HEK293 (cell line): ENCODE data around the gene MPZL1.

Source experiments
- CTCF ChIA-PET: fragments of 350-600 bp; formaldehyde crosslinking; extraction: SDS; loops from one replicate; lab custom pipeline; 2021; ENCODE audit warnings: antibody characterized with exemption; lab: Yijun Ruan, JAX
- POLR2A ChIA-PET: fragments of 300-600 bp; formaldehyde crosslinking; extraction: SDS; loops from one replicate; lab custom pipeline; 2020; ENCODE audit warnings: antibody characterized with exemption, inconsistent platforms; lab: Yijun Ruan, JAX
- H3K27ac ChIP-seq: fragments of 200-500 bp; sonication (Bioruptor generic); 2 replicates; pipeline ENCODE4 v1.5.1; 2014; ENCODE audit warnings: low read depth, low read length, control low read depth, inconsistent platforms; ENCODE audit errors: extremely low read depth
- H3K36me3 ChIP-seq, 2 experiments: fragments of 200-500 bp in 1 of 2; sonication (Bioruptor generic) in 1 of 2; 1 replicate in 1 of 2; 2 replicates in 1 of 2; pipeline ENCODE4 v1.5.1; 2014 to 2017; ENCODE audit warnings: inconsistent platforms in 2 of 2, low read length in 2 of 2; ENCODE audit not compliant: control insufficient read depth in 2 of 2, insufficient read depth in 1 of 2
- H3K4me1 ChIP-seq: fragments of 200-500 bp; sonication (Bioruptor generic); 2 replicates; pipeline ENCODE4 v1.5.1; 2014; ENCODE audit warnings: mild to moderate bottlenecking, low read length, inconsistent platforms; ENCODE audit not compliant: control insufficient read depth, insufficient read depth
- H3K4me3 ChIP-seq: 2 replicates; pipeline ENCODE4 v1.5.1; 2011; ENCODE audit warnings: low read depth, mild to moderate bottlenecking, control low read depth, low read length, moderate library complexity
- H3K9me3 ChIP-seq: fragments of 200-500 bp; sonication (Bioruptor generic); 2 replicates; pipeline ENCODE4 v1.5.1; 2014; ENCODE audit warnings: low read depth, low read length, inconsistent platforms; ENCODE audit not compliant: control insufficient read depth, insufficient read depth
- GLI2 ChIP-seq: fragments of 450-650 bp; formaldehyde crosslinking; IDR thresholded peaks from 2 replicates; pipeline ENCODE4; 2017; ENCODE audit warnings: missing biosample characterization, missing genetic modification characterization, low read depth, borderline replicate concordance
- KLF17 ChIP-seq: fragments of 450-650 bp; formaldehyde crosslinking; IDR thresholded peaks from 2 replicates; pipeline ENCODE4 v1.5.1; 2016; ENCODE audit warnings: missing biosample characterization, missing genetic modification characterization
- OSR2 ChIP-seq: fragments of 450-650 bp; formaldehyde crosslinking; IDR thresholded peaks from 2 replicates; pipeline ENCODE4 v1.5.1; 2016; ENCODE audit warnings: missing biosample characterization, missing genetic modification characterization
- SETDB1 ChIP-seq: IDR thresholded peaks from one replicate; pipeline ENCODE4 v1.6.1; 2017; ENCODE audit warnings: mild to moderate bottlenecking, low read length, moderate library complexity, mixed read lengths; ENCODE audit not compliant: insufficient read length
- SP2 ChIP-seq: fragments of 450-650 bp; formaldehyde crosslinking; IDR thresholded peaks from 2 replicates; pipeline ENCODE4 v1.5.1; 2016; ENCODE audit warnings: missing biosample characterization, missing genetic modification characterization
- YY1 ChIP-seq: fragments of 450-650 bp; formaldehyde crosslinking; IDR thresholded peaks from 2 replicates; pipeline ENCODE4 v1.5.1; 2018; ENCODE audit warnings: missing biosample characterization, missing genetic modification characterization
- ZEB2 ChIP-seq: fragments of 450-650 bp; formaldehyde crosslinking; IDR thresholded peaks from 2 replicates; pipeline ENCODE4 v1.5.1; 2016; ENCODE audit warnings: missing biosample characterization, missing genetic modification characterization
- ZNF121 ChIP-seq: fragments of 450-650 bp; formaldehyde crosslinking; IDR thresholded peaks from 2 replicates; pipeline ENCODE4 v1.5.1; 2016; ENCODE audit warnings: missing biosample characterization, missing genetic modification characterization
- ZNF175 ChIP-seq: fragments of 450-650 bp; formaldehyde crosslinking; IDR thresholded peaks from 2 replicates; pipeline ENCODE4 v1.5.1; 2016; ENCODE audit warnings: missing biosample characterization, missing genetic modification characterization
- ZNF211 ChIP-seq: fragments of 450-650 bp; formaldehyde crosslinking; IDR thresholded peaks from 2 replicates; pipeline ENCODE4 v1.5.1; 2016; ENCODE audit warnings: low read depth, missing biosample characterization, missing genetic modification characterization
- ZNF280D ChIP-seq: fragments of 450-650 bp; formaldehyde crosslinking; IDR thresholded peaks from 2 replicates; pipeline ENCODE4 v1.5.1; 2016; ENCODE audit warnings: missing biosample characterization, missing genetic modification characterization
- ZNF302 ChIP-seq: fragments of 450-650 bp; formaldehyde crosslinking; IDR thresholded peaks from 2 replicates; pipeline ENCODE4 v1.5.1; 2016; ENCODE audit warnings: missing biosample characterization, missing genetic modification characterization, low read depth
- ZNF341 ChIP-seq: fragments of 450-650 bp; formaldehyde crosslinking; IDR thresholded peaks from 2 replicates; pipeline ENCODE4; 2016; ENCODE audit warnings: low read depth, missing biosample characterization, missing genetic modification characterization
- ZNF391 ChIP-seq: fragments of 450-650 bp; formaldehyde crosslinking; IDR thresholded peaks from 2 replicates; pipeline ENCODE4 v1.5.1; 2016; ENCODE audit warnings: low read depth, missing biosample characterization, missing genetic modification characterization, borderline replicate concordance
- ZNF426 ChIP-seq: fragments of 450-650 bp; formaldehyde crosslinking; IDR thresholded peaks from 2 replicates; pipeline ENCODE4 v1.5.1; 2017; ENCODE audit warnings: missing biosample characterization, missing genetic modification characterization, mild to moderate bottlenecking, inconsistent platforms, moderate library complexity
- ZNF501 ChIP-seq: fragments of 450-650 bp; formaldehyde crosslinking; IDR thresholded peaks from 2 replicates; pipeline ENCODE4 v1.5.1; 2016; ENCODE audit warnings: missing biosample characterization, missing genetic modification characterization
- ZNF514 ChIP-seq: fragments of 450-650 bp; formaldehyde crosslinking; IDR thresholded peaks from 2 replicates; pipeline ENCODE4 v1.5.1; 2016; ENCODE audit warnings: missing biosample characterization, missing genetic modification characterization
- ZNF548 ChIP-seq: fragments of 450-650 bp; formaldehyde crosslinking; IDR thresholded peaks from 2 replicates; pipeline ENCODE4 v1.5.1; 2016; ENCODE audit warnings: missing biosample characterization, missing genetic modification characterization
- ZNF623 ChIP-seq: fragments of 450-650 bp; formaldehyde crosslinking; IDR thresholded peaks from 2 replicates; pipeline ENCODE4 v1.5.1; 2016; ENCODE audit warnings: missing biosample characterization, missing genetic modification characterization
- ZNF624 ChIP-seq: fragments of 450-650 bp; formaldehyde crosslinking; IDR thresholded peaks from 2 replicates; pipeline ENCODE4 v1.5.1; 2017; ENCODE audit warnings: missing biosample characterization, missing genetic modification characterization
- ZNF707 ChIP-seq: fragments of 450-650 bp; formaldehyde crosslinking; IDR thresholded peaks from 2 replicates; pipeline ENCODE4 v1.5.1; 2016; ENCODE audit warnings: missing biosample characterization, missing genetic modification characterization
- ZNF768 ChIP-seq: fragments of 450-650 bp; formaldehyde crosslinking; IDR thresholded peaks from 2 replicates; pipeline ENCODE4 v1.5.1; 2018; ENCODE audit warnings: missing biosample characterization, mild to moderate bottlenecking, missing genetic modification characterization
- ZNF785 ChIP-seq: fragments of 450-650 bp; formaldehyde crosslinking; IDR thresholded peaks from 2 replicates; pipeline ENCODE4 v1.5.1; 2016; ENCODE audit warnings: missing biosample characterization, missing genetic modification characterization
- ZNF791 ChIP-seq: fragments of 450-650 bp; formaldehyde crosslinking; IDR thresholded peaks from 2 replicates; pipeline ENCODE4 v1.5.1; 2016; ENCODE audit warnings: missing biosample characterization, missing genetic modification characterization
- ZNF830 ChIP-seq: fragments of 450-650 bp; IDR thresholded peaks from 2 replicates; pipeline ENCODE4 v1.5.0; 2018; ENCODE audit warnings: missing biosample characterization, missing genetic modification characterization, low read depth, mild to moderate bottlenecking, moderate library complexity
- TF ChIP-seq, protein P1 (sequence below): fragments of 450-650 bp; formaldehyde crosslinking; IDR thresholded peaks from 2 replicates; pipeline ENCODE4 v1.5.1; 2016; ENCODE audit warnings: missing biosample characterization, missing genetic modification characterization
- TF ChIP-seq, protein P2 (sequence below): fragments of 450-650 bp; formaldehyde crosslinking; optimal IDR thresholded peaks from 2 replicates; pipeline ENCODE3; 2016; ENCODE audit warnings: missing biosample characterization, mild to moderate bottlenecking, missing genetic modification characterization
- TF ChIP-seq, protein P3 (sequence below): fragments of 450-650 bp; formaldehyde crosslinking; IDR thresholded peaks from 2 replicates; pipeline ENCODE4 v1.5.1; 2016; ENCODE audit warnings: missing biosample characterization, missing genetic modification characterization, low read depth

The MPZL1 gene

GRCh38 chr1:167824163-167824794 is 102.5 kb downstream of the MPZL1 start (continued):
- TF ChIP-seq, protein P1, sequence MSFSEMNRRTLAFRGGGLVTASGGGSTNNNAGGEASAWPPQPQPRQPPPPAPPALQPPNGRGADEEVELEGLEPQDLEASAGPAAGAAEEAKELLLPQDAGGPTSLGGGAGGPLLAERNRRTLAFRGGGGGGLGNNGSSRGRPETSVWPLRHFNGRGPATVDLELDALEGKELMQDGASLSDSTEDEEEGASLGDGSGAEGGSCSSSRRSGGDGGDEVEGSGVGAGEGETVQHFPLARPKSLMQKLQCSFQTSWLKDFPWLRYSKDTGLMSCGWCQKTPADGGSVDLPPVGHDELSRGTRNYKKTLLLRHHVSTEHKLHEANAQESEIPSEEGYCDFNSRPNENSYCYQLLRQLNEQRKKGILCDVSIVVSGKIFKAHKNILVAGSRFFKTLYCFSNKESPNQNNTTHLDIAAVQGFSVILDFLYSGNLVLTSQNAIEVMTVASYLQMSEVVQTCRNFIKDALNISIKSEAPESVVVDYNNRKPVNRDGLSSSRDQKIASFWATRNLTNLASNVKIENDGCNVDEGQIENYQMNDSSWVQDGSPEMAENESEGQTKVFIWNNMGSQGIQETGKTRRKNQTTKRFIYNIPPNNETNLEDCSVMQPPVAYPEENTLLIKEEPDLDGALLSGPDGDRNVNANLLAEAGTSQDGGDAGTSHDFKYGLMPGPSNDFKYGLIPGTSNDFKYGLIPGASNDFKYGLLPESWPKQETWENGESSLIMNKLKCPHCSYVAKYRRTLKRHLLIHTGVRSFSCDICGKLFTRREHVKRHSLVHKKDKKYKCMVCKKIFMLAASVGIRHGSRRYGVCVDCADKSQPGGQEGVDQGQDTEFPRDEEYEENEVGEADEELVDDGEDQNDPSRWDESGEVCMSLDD (tag by site-specific recombination) = no peak
- no peak for TF ChIP-seq ZNF768
- TF ChIP-seq YY1 = no peak
- no peak for TF ChIP-seq ZNF548
- no peak for TF ChIP-seq ZNF211 (tag by site-specific recombination)
- TF ChIP-seq ZNF341 (tag by site-specific recombination) = no peak
- TF ChIP-seq, protein P2, sequence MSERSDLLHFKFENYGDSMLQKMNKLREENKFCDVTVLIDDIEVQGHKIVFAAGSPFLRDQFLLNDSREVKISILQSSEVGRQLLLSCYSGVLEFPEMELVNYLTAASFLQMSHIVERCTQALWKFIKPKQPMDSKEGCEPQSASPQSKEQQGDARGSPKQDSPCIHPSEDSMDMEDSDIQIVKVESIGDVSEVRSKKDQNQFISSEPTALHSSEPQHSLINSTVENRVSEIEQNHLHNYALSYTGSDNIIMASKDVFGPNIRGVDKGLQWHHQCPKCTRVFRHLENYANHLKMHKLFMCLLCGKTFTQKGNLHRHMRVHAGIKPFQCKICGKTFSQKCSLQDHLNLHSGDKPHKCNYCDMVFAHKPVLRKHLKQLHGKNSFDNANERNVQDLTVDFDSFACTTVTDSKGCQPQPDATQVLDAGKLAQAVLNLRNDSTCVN (tag by site-specific recombination) = no peak
- no peak for TF ChIP-seq ZNF785

GRCh38 chr1:167825419-167826079 is 103.8 kb downstream of the MPZL1 start:
- H3K4me1 ChIP-seq = no peaks in the 10 kb centered on the region
- no peaks in the 10 kb centered on the region for H3K9me3 ChIP-seq
- H3K4me3 ChIP-seq = no peak overlapping the region
- POLR2A ChIA-PET = no interaction called here
- no peak overlapping the region for H3K27ac ChIP-seq
- H3K36me3 ChIP-seq = no peaks in the 10 kb centered on the region
- CTCF ChIA-PET = no interaction called here
- TF ChIP-seq, protein P3, sequence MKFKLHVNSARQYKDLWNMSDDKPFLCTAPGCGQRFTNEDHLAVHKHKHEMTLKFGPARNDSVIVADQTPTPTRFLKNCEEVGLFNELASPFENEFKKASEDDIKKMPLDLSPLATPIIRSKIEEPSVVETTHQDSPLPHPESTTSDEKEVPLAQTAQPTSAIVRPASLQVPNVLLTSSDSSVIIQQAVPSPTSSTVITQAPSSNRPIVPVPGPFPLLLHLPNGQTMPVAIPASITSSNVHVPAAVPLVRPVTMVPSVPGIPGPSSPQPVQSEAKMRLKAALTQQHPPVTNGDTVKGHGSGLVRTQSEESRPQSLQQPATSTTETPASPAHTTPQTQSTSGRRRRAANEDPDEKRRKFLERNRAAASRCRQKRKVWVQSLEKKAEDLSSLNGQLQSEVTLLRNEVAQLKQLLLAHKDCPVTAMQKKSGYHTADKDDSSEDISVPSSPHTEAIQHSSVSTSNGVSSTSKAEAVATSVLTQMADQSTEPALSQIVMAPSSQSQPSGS (tag by site-specific recombination) = no peak
- TF ChIP-seq ZNF121 (tag by site-specific recombination) (no peak), ZNF623 (tag by site-specific recombination) (no peak), OSR2 (no peak), GLI2 (tag by site-specific recombination) (no peak), ZNF391 (tag by site-specific recombination) (no peak), SETDB1 (no peak), ZNF624 (tag by site-specific recombination) (no peak), ZNF514 (tag by site-specific recombination) (no peak), ZNF426 (tag by site-specific recombination) (no peak), ZNF175 (no peak), ZNF707 (tag by site-specific recombination) (no peak), ZNF302 (tag by site-specific recombination) (no peak), SP2 (tag by site-specific recombination) (no peak), ZNF280D (tag by site-specific recombination) (no peak), KLF17 (tag by site-specific recombination) (no peak), ZNF791 (tag by site-specific recombination) (no peak), ZNF501 (no peak), ZNF830 (no peak), ZEB2 (tag by site-specific recombination) (no peak)
